GM10266 (cell line): ENCODE data around the gene PTPRM.

Source experiments
- DNase-seq: peaks from one replicate; pipeline ENCODE4 v3.0.0; 2012; ENCODE audit errors: extremely low spot score
- CTCF ChIP-seq: IDR thresholded peaks from 2 replicates; pipeline ENCODE4 v1.5.1; 2012; ENCODE audit warnings: mild to moderate bottlenecking, low read depth; ENCODE audit not compliant: control insufficient read depth, insufficient read depth; ENCODE audit errors: missing control alignments

PTPRM gene

GRCh38 chr18:8218197-8218596 is 651.1 kb downstream of the PTPRM start:
- DNase-seq = no peak
- TF ChIP-seq CTCF = no peak

GRCh38 chr18:8221452-8221851 is 654.3 kb downstream of the PTPRM start:
- no peak for TF ChIP-seq CTCF
- no peak for DNase-seq

- DNase-seq = no peak
- no peak for TF ChIP-seq CTCF
These were observed 657.5 kb downstream of the PTPRM start for GRCh38 chr18:8224576-8224975.

- DNase-seq = no peak
- no peak for TF ChIP-seq CTCF
These were observed 661.9 kb downstream of the PTPRM start for GRCh38 chr18:8229040-8229439.

- TF ChIP-seq CTCF = no peak
- DNase-seq = no peak
These were observed 662.7 kb downstream of the PTPRM start for GRCh38 chr18:8229787-8230186.

GRCh38 chr18:8231316-8231715 is 664.2 kb downstream of the PTPRM start:
- DNase-seq = no peak
- no peak for TF ChIP-seq CTCF

GRCh38 chr18:8232791-8233190 is 665.7 kb downstream of the PTPRM start:
- no peak for DNase-seq
- TF ChIP-seq CTCF = no peak

GRCh38 chr18:8235894-8236293 is 668.8 kb downstream of the PTPRM start:
- TF ChIP-seq CTCF = no peak
- no peak for DNase-seq
